ENCODE measurements around the gene TAL2.

GRCh38 chr9:105651806-105652205, 10.5 kb upstream of the TAL2 start:
- TF ChIP-seq CTCF (tag by site-specific recombination; IDR thresholded peaks at IDR 0.05) (no peak), ZNF274 (IDR thresholded peaks at IDR 0.05; ENCODE audit: low read length) (no peak), ZNF274 (tag by site-specific recombination; IDR thresholded peaks at IDR 0.05; ENCODE audit: borderline replicate concordance) (no peak), ZNF292 (tag by site-specific recombination; IDR thresholded peaks at IDR 0.05; ENCODE audit: borderline replicate concordance, low read depth) (no peak)
